ENCODE results near the gene HBE1.

DNA sequence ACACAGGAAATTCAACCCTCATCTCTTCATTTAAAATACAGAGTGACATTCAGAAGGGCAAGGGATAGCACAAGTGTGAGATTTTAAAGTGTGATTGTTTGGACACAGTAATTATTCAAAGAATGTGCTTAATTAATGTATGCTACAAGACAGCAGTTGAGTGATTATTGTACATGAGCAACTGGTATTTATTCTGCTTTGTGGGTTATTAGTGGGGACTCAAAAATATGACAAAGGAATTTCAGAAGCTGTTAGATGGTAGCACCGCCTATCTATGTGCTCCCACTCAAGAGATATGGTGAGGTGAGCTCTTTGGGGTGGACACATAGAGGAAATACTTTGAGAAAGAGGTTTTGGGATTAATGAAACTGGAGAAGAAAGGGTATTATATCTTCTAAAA lies 29.7 kb downstream of the HBE1 start:
- TF ChIP-seq SIRT6 (IDR thresholded peaks at IDR 0.05; ENCODE audit: low read length): no peak
- no peak for TF ChIP-seq RBBP5 (IDR thresholded peaks at IDR 0.05; ENCODE audit: borderline replicate concordance, low read depth, low read length)
- TF ChIP-seq RAD21 (IDR thresholded peaks at IDR 0.05 in 1 of 2, conservative IDR thresholded peaks at IDR 0.05 in 1 of 2; ENCODE audit: low read depth in 2 of 2, low read length in 2 of 2): no peak
- no peak for TF ChIP-seq CREB1 (IDR thresholded peaks at IDR 0.05)

All from H1 (cell line).